HG03571 (cell line): Measurements from ENCODE around the gene NPLOC4.

Experiments
- ATAC-seq: cut with Tn5 transposase; IDR thresholded peaks from one replicate; pipeline ENCODE4 v1.9.1; 2021; ENCODE audit not compliant: unreplicated experiment

NPLOC4 gene

DNA sequence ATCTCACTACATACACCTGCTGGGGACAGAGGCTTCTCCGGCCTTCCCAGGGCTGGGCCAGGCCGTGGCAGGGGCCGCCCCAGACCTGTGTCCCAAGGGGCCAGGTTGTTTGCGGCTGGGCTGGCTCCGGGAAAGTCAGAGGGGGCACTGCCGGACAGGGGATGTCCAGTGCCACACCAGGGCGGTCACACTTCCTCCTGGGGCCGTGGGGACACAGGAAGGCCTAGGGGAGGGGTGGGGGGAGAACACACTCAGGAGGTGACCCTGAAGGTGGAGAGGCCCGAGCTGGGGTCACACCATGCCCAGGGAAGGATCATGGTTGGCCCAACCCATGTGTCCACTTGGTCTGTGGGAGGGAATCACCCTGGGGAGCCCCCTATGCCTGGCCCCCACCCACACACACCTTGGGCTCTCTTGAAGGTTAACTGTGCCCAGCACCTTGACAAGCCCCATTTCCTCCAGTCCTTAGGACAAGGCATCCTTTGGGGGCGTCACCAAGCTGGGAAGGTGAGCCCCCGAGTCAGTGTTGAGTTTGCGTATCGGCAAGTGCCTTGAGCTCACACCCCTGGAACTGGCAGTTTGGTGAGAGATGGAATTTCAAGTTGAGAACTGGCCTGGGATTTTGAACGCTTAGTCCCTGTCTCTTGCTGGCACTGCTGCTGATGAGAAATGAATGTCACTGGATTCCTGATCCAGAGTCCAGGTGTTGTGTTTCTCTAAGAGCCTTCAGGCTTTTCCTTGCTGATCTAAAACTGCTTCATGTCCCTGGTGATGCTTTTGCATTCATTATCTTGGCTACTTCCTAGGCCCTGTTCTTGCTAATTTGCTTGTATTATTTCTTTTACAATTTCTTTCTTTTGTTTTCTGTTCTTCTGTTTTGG is 116.7 kb downstream of the NPLOC4 start:
- ATAC-seq: no peak

GRCh38 chr17:81519284-81520020 is 117.5 kb downstream of the NPLOC4 start:
- no peak for ATAC-seq

DNA sequence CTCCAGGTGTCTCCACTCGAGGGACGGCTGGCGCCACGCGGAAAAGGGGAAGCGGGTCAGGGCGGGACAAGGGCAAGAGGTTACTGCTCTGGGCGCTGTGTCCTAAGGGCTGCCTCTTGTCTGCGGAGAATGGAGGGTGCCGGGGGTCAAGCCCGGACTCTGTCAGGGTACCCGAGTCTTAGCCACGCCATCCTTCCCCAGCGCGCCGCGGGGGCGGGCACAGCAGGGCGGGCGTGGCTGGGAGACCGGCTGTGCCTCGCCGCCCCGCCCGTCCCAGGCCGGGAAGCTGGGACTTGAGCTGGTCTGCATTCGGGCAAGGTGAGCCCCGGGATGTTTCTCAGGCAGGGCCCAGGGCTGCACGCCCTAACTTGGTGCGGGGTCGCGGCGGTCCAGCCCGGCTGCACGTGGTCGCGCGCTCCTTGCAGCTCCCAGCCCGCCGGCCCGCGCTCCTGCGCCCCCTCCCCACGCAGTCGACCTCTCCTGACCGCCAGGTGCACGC is 118.1 kb downstream of the NPLOC4 start:
- ATAC-seq: no peak

DNA sequence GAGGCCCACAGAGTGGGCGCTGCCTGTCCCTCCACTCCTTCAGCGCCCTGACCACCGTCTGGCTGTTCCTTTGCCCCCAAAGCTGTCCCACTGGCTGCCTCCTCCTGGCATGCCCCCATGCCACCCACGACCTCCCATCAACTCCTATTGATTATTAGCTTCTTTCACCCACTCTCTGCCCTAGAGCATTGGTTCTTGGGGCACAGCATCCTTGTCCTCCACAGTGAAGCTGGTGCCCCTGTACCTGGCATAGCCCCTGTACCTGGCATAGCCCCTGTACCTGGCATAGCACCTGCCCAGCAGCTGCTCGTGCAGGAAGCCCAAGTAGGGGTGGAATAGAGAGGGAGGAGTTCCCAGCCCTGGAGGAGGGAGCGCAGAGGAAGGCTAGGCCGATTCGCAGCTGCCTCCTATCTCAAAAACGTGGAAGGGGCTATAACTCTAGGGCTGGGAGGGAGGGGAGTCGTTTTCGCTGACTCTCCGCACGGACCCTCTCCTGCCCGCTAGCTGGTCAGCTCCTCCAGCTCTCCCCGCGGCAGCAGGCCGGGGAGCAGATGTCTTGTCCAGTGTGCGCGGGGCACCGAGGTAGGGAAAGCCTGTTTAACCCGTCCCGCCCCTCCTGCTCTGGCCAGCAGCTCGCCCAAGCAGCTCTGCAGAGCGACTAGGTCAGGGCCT is 118.7 kb downstream of the NPLOC4 start:
- ATAC-seq: no peak

GRCh38 chr17:81517339-81518112 is 119.4 kb downstream of the NPLOC4 start:
- ATAC-seq: peak; percentile 27

DNA sequence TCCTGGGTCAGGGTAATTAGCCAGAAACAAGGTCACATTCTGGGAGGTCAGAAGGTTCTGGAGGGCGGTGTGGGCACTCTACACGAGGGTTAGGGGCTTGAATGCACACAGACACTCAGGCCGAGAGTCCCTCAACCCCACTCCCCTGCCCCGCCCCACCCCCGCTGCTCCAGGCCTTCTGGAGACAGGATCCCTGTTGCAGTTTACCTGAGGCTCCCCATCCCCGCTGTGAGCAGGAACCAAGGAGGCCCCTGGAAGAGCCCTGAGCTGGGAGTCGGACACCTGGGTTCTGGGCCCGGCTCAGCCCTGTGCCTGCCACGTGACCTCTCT is 119.9 kb downstream of the NPLOC4 start:
- ATAC-seq: no peak

DNA sequence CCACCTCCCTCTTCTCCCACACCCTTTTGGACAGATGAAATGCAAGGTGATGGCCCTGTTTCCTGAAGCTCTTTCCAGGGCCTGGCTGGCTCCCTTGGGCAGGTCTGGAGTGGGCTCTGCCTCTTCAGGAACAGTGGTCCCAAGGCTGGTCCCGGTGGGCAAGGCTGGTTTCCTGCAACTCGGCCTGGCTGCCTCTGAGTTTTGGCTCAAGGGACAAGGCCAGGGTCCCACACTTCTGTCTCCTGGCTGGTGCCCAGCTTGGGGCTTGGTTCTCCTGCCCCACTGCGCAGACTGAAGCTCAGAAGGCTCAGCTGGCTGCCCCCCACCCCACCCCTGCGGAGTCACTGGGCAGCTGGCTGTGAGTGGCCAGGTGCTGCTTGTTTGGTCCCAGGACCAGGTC is 120.5 kb downstream of the NPLOC4 start:
- no peak for ATAC-seq

- ATAC-seq: no peak
These were observed 121.3 kb downstream of the NPLOC4 start for GRCh38 chr17:81515530-81516041.

DNA sequence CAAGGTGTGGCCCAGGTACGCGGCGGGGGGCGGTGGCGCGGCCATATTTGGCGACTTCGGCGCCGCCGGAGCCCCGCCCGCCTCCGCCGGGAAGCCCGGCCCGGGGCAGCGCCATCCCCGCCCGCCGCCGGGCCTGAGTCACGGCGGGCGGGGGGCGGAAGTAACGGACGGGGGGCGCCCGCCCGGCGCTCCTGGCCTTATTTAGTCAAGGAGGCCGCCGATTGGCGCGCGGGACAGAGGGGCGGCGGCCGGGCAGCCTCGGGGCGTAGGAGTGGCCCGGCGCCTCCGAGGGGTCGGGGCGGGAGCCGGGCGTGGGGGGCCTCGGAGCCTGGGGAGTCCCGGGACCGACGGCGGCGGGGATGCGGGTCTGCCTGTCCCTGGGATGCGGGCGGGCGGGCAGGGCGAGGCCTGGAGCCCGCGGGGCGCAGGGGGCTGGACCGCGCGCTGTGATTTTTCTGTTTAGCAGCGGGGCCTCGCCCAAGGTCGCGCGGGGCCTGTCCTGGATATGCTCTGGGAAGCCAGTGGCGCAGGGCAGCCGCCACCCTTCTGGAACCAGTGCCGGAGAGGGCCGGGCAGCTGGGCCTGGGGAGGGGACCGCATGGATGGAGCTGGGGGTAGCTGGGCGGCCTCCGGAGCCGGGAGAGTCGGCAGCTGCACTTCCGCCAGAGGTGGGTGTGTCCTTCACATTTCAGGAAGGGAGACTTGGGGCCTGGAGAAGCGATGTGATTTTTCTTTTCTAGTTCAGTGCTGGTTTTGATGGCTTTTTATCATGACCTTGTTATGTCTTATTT is 122.0 kb downstream of the NPLOC4 start:
- peak; percentile 24 for ATAC-seq

GRCh38 chr17:81514489-81514738 is 122.5 kb downstream of the NPLOC4 start:
- no peak for ATAC-seq

DNA sequence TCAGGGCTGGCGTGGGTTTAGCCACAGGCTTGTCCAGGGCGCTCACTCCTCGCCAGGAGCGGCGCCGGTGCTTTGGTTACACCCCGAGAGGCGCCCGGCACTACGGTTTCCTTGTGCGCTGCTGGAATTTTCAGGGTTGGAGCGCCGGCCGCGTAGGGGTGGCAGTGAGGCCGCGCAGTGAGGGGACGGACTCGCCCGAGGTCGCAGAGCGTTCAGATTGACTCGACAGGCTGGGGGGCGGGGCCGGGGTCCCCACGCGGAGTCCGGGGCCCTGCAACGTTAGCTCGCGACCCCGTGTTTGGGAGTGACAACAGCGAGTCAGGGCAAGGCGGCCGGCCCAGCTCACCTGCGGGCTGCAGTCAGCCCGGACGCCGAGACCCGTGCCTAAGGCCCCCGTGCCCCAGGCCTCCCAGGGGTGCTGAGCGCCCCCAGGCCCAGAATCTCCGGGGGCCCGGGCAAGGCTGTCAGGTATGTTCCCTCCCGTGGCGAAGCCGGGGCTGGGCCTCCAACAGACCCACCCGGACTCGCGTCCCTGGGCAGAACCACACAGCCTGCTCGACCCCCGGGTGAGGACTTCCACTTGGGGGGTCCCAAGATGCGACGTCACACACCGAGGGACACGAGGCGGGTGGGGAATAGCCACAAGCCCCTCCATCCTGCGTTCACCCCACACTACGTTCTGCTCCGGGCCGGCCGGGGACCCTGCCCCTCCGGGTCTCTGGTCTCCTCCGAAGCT is 123.0 kb downstream of the NPLOC4 start:
- ATAC-seq: no peak

- no peak for ATAC-seq
These were observed 123.5 kb downstream of the NPLOC4 start for GRCh38 chr17:81513372-81513752.

DNA sequence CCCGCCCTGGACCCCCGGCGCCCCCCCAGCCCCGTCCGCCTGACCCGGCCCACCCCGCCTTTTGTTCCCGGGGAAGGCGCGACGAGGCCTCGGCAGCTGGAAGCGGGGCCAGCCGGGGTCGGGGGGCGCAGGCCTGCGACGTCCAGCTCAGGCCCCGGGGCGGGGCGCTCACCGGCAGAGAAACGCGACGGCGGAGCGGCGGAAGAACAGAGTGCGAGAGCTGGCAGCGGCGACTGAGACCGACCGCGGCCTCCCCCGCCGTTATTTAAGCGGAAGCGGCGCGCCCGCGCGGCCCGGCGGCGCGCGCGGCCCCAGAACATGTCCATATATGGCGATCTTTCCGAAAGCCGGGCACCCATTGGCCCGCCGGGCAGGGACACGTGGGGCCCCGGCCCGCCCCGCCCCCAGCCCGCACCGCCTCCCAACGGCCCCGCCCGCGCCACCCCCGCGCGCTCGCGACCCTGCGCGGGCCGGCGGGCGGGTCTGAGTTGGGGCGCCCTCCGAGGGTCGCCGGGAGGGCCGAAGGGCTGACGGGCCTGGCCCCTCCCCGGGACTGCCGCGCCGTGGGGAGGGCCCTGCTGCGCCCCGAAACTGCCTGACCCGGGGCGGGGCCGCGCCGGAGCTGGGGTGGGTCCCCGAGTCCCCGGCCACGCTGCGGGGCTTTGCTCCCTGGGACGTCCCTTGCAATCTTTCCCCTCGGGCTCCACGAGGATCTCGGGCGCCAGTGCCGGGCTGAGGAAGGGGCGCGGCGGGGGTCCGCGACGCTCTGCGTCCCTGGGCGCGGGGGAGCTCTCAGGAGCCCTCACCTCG is 124.1 kb downstream of the NPLOC4 start, which contains the start of gene ACTG1:
Gene ACTG1, minus strand, starts transcription at position 238 of the 810 bp plus-strand sequence. CDS start 445 bp downstream, outside the sequence.
- peak; percentile 27 for ATAC-seq

- ATAC-seq: peak; percentile 1
These were observed 124.9 kb downstream of the NPLOC4 start for GRCh38 chr17:81511804-81512561.

GRCh38 chr17:81511554-81511803 is 125.4 kb downstream of the NPLOC4 start:
- no peak for ATAC-seq

- ATAC-seq: no peak
These were observed 125.9 kb downstream of the NPLOC4 start for GRCh38 chr17:81510785-81511553.
